ENCODE measurements around the gene XPR1. TPM values are rescaled to one million over a fixed set of nuclear protein-coding genes. Genes with fewer than 3 reads are reported as not detected.
A peak's percentile ranks its signal among the peaks of the same experiment; 100 is the strongest.

Gene XPR1
- total and polyA plus RNA-seq, 10 of the 15 experiments (the other 5 are each of a cell fraction or from before 2014, with no cell fraction given): 1.1 to 33.9 (median 11.3) TPM

GRCh38 chr1:180921386-180921785 lies 289.6 kb downstream of the XPR1 start:
- no peak overlapping the region for H3K4me3 ChIP-seq
- H3K9ac ChIP-seq (ENCODE audit: control insufficient read depth, insufficient read depth, low read length): no peak overlapping the region
- no peaks in the 10 kb centered on the region for H3K36me3 ChIP-seq (ENCODE audit: control insufficient read depth in 2 of 2, insufficient read depth in 2 of 2, low read length in 1 of 2)
- no peak overlapping the region for H2AFZ ChIP-seq (ENCODE audit: control insufficient read depth, low read depth, low read length)
- H3K9me3 ChIP-seq (replicated peaks; ENCODE audit: control insufficient read depth, insufficient read depth, low read length): no peaks in the 10 kb centered on the region
- H3K27me3 ChIP-seq (replicated peaks in 1 of 2; ENCODE audit: control insufficient read depth in 2 of 2, insufficient read depth in 2 of 2, low read length in 1 of 2): peaks cover 0 to 3% of the 10 kb centered on the region in 2 experiments; a peak in 1 of 4 replicates
- 64% methylated on average over 6 of the region's 6 CpGs for WGBS (ENCODE audit: insufficient coverage, insufficient replicate concordance, low lambda C conversion rate, missing lambda C conversion rate)
- ChIA-PET POLR2A (interaction anchor here (0.6 kb wide), 1 partner anchor 15 kb away, joined by 3 read pairs; no protein-coding TSS in a partner anchor), CTCF (interaction anchor here (0.6 to 19.8 kb wide), 31 partner anchors 9 to 406 kb away, joined by 3 to 344 read pairs (median 4); no protein-coding TSS in a partner anchor), SMC1A (ENCODE audit: uncharacterized antibody, unreplicated experiment) (interaction anchor here (0.6 to 19.3 kb wide), 25 partner anchors 9 to 945 kb away, joined by 3 to 304 read pairs (median 3); partner anchors contain the start of gene MR1), RAD21 (ENCODE audit: unreplicated experiment) (interaction anchor here (0.6 to 16.7 kb wide), 26 partner anchors 9 to 405 kb away, joined by 3 to 215 read pairs (median 4); partner anchors contain the start of genes KIAA1614 and MR1)
- no peak overlapping the region for H3K27ac ChIP-seq (ENCODE audit: control insufficient read depth, insufficient read depth)
- in situ Hi-C loops (cut with MboI): no loop called here
- H3K4me2 ChIP-seq (ENCODE audit: control insufficient read depth, insufficient read depth): no peak overlapping the region
- BruUV-seq (replicated peaks): no TSS peak
- no peaks in the 10 kb centered on the region for H3K79me2 ChIP-seq (ENCODE audit: control insufficient read depth, insufficient read depth, low read length)
- intact Hi-C loops (cut with micrococcal nuclease; ENCODE audit: unreplicated experiment): no loop called here
- no peaks in the 10 kb centered on the region for H4K20me1 ChIP-seq (ENCODE audit: control insufficient read depth, insufficient read depth)
- TF ChIP-seq CREB1 (IDR thresholded peaks at IDR 0.05; ENCODE audit: low read depth): no peak
- FAIRE-seq (no peak), DNase-seq (ENCODE audit: low read depth, low spot score) (no peak), ATAC-seq (peak; percentile 26)
- peaks cover 9% of the 10 kb centered on the region for H3K4me1 ChIP-seq (ENCODE audit: control insufficient read depth, insufficient read depth, low read length)

DNA sequence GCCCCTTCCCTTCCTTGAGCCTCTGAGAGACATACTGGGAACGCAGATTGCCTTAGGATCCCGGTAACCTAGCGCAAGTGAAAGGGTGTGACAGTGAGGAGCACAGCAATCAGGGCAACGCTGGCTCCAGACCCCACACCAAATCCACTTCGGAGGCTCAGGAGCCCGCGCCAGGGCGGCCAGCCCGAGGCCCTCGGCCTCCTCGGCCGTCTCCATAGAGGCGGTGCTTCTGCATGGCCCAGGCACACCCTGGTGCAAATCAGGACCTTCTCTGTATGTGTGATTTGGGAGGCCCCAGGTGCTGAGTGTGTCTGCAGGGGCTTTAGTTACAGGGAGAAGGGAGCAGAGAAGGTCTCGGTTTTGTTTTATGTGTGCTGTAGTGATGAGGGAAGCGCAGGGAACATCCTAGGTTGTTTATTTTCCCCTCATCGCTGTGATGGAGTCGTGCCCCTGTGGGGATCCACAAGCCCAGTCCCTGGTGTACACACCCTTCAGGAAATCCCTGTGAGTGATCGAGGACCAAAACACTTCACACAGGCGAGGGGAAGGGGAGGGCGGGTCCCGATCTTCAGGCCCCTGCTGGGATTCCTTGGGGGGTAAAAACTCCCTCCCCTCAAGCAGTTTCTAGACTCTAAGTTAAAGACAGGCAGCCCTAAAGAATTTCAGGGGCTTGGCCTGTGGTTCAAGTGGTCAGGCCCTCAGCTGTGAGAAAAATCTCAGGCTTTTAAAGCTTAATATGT lies 290.2 kb downstream of the XPR1 start:
- H3K9me3 ChIP-seq (replicated peaks; ENCODE audit: control insufficient read depth, insufficient read depth, low read length): no peaks in the 10 kb centered on the region
- FAIRE-seq: no peak
- ChIA-PET CTCF (interaction anchor here (1.0 to 19.8 kb wide), 14 partner anchors 10 to 390 kb away, joined by 3 to 344 read pairs (median 4); no protein-coding TSS in a partner anchor), RAD21 (ENCODE audit: unreplicated experiment) (interaction anchor here (1.0 to 16.7 kb wide), 12 partner anchors 10 to 221 kb away, joined by 3 to 215 read pairs (median 6); partner anchors contain the start of gene KIAA1614), SMC1A (ENCODE audit: uncharacterized antibody, unreplicated experiment) (interaction anchor here (0.6 to 19.3 kb wide), 13 partner anchors 9 to 945 kb away, joined by 3 to 304 read pairs (median 4); no protein-coding TSS in a partner anchor), POLR2A (interaction anchor here (1.6 kb wide), 1 partner anchor 12 kb away, joined by 4 read pairs; no protein-coding TSS in a partner anchor)
- H3K27me3 ChIP-seq (replicated peaks in 1 of 2; ENCODE audit: control insufficient read depth in 2 of 2, insufficient read depth in 2 of 2, low read length in 1 of 2): peaks cover 0 to 3% of the 10 kb centered on the region in 2 experiments; a peak in 1 of 4 replicates
- no peaks in the 10 kb centered on the region for H3K79me2 ChIP-seq (ENCODE audit: control insufficient read depth, insufficient read depth, low read length)
- no peak overlapping the region for H3K27ac ChIP-seq (ENCODE audit: control insufficient read depth, insufficient read depth)
- 53% methylated on average over 20 of the region's 21 CpGs for WGBS (ENCODE audit: insufficient coverage, insufficient replicate concordance, low lambda C conversion rate, missing lambda C conversion rate)
- no peak overlapping the region for H3K4me2 ChIP-seq (ENCODE audit: control insufficient read depth, insufficient read depth)
- intact Hi-C loops (cut with micrococcal nuclease; ENCODE audit: unreplicated experiment): no loop called here
- H3K4me1 ChIP-seq (ENCODE audit: control insufficient read depth, insufficient read depth, low read length): peaks cover 12% of the 10 kb centered on the region
- H3K36me3 ChIP-seq (ENCODE audit: control insufficient read depth in 2 of 2, insufficient read depth in 2 of 2, low read length in 1 of 2): no peaks in the 10 kb centered on the region
- no peak overlapping the region for H3K9ac ChIP-seq (ENCODE audit: control insufficient read depth, insufficient read depth, low read length)
- peak; percentile 8 for ATAC-seq
- in situ Hi-C loops (cut with MboI): no loop called here
- BruUV-seq (replicated peaks): no TSS peak
- TF ChIP-seq MEF2B (IDR thresholded peaks at IDR 0.05; ENCODE audit: partially characterized antibody, poor library complexity, severe bottlenecking): peak; percentile 62
- TF ChIP-seq, protein P1, sequence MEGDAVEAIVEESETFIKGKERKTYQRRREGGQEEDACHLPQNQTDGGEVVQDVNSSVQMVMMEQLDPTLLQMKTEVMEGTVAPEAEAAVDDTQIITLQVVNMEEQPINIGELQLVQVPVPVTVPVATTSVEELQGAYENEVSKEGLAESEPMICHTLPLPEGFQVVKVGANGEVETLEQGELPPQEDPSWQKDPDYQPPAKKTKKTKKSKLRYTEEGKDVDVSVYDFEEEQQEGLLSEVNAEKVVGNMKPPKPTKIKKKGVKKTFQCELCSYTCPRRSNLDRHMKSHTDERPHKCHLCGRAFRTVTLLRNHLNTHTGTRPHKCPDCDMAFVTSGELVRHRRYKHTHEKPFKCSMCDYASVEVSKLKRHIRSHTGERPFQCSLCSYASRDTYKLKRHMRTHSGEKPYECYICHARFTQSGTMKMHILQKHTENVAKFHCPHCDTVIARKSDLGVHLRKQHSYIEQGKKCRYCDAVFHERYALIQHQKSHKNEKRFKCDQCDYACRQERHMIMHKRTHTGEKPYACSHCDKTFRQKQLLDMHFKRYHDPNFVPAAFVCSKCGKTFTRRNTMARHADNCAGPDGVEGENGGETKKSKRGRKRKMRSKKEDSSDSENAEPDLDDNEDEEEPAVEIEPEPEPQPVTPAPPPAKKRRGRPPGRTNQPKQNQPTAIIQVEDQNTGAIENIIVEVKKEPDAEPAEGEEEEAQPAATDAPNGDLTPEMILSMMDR (IDR thresholded peaks at IDR 0.05 in 2 of 3, conservative IDR thresholded peaks at IDR 0.05 in 1 of 3; ENCODE audit: control insufficient read depth in 2 of 3, extremely low read depth in 1 of 3, insufficient read depth in 1 of 3, low read depth in 3 of 3, low read length in 3 of 3): no peak
- H4K20me1 ChIP-seq (ENCODE audit: control insufficient read depth, insufficient read depth): no peaks in the 10 kb centered on the region
- no peak overlapping the region for H2AFZ ChIP-seq (ENCODE audit: control insufficient read depth, low read depth, low read length)
- no peak for DNase-seq (ENCODE audit: low read depth, low spot score)
- no peak overlapping the region for H3K4me3 ChIP-seq
